HG02759 (cell line): ENCODE measurements around the gene SLC12A8.

Experiments used
- ATAC-seq: cut with Tn5 transposase; IDR thresholded peaks from one replicate; pipeline ENCODE4 v1.9.1; 2021; ENCODE audit warnings: mild to moderate bottlenecking, moderate library complexity; ENCODE audit not compliant: unreplicated experiment

The SLC12A8 gene

DNA sequence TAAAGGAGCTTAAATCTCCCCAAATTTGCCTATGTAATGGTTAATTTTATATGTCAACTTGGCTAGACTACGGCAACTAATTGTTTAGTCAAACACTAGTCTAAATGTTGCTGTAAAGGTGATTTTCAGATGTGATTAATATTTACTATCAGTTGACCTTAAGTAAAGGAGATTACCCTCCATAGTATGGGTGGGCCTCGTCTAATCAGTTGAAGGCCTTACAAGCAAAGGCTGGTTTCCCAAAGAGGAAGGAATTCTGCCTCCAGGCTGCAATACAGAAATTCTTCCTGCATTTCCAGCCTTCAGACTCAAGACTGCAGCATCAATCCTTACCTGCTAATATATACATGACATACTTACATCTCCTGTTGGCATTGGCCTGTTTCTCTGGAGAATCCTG lies 23.6 kb downstream of the SLC12A8 start:
- ATAC-seq = no peak

DNA sequence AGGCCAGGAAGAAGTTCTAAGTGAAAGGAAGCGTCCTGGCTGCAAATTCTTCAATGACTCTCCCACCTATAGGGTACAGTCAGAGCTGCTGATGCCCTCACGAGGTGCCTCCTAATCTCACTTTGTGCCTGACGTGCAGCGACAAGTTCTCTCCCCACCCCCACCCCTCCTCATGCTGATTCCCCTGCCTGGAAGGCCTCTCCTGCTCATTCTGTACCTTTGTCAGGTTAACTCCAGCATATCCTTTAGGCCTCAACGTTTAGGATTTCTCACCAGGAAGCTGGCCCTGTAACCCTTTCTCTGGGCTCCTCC lies 25.0 kb downstream of the SLC12A8 start:
- no peak for ATAC-seq

DNA sequence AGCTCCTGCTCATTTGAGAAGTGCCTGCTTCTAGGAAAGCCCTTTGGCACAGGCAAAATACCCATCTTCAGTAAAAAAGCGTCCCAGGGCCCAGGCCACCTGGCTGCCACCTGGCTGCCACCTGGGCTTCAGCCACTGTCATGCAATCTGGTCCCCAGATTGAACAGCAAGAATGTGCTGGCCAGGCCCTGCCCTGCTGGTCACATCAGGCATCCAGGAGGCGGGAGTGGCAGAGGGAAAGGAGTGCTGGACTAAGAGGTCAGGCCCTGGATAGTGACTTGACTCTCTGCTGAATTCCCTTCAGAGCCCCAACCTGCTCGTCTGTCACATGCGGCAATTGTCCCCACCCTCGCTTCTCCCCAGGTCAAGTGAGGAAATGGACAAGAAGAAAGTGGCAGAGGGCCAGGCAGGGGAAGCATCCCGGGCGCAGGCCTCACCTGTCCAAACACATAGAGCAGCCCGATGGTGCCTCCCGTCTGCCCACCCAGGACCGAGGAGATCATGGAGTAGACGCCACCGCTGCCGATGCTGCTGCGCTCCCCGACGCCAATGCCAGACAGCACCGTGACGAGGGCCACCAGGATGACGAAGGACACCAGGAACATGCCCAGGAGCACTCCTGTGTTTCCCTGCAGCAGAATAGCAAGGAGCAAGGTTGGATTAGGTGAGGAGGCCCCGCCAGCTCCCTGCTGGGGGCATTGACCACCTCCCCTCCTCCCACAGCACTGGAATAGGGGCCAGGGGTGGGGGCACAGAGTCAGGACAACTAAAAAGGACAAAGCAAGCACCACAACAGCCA lies 25.5 kb downstream of the SLC12A8 start:
- ATAC-seq = no peak

DNA sequence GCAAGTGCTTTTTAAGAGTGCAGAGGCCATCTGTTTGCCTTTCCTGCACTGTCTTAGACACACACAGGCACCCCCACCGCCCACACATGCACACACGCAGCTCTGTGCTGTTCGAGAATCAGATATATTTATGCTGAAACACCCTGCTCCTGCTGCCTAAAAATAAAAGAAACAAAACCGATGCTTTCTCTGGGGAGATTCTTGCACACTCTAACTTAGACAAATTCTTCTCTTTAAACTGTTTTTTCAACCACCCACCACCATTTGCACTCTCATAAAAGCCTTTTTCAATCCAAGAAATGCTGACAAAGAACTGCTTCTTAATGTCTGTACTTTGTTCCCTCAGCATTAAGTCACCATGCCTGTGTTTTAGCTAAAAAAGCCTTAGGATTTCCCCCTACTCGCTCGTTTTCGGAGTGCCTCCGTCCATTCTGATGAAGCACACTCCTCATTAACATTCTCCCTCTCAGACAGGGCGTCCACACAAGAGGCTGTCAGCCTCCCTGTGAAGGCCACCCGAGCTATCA lies 26.2 kb downstream of the SLC12A8 start:
- peak; percentile 86 for ATAC-seq

DNA sequence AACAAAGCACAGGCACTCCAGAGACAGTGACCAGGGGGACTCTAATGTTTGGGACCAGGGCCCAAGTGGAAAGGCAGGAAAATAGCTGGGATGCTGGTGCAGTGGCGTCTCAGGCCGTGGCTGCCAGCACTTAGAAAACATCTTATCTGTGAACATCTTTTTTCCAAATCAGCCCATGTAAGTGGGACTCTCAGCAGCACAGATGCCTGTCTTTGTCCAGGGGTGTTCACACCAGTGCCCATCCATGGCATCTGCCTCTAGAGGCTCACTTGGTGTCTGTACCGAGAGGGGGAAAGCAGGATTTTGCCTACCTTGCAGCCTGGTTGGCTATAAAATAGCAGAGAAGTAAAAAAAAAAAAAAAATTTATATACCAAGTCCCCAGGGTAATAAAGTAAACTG lies 26.7 kb downstream of the SLC12A8 start:
- no peak for ATAC-seq

DNA sequence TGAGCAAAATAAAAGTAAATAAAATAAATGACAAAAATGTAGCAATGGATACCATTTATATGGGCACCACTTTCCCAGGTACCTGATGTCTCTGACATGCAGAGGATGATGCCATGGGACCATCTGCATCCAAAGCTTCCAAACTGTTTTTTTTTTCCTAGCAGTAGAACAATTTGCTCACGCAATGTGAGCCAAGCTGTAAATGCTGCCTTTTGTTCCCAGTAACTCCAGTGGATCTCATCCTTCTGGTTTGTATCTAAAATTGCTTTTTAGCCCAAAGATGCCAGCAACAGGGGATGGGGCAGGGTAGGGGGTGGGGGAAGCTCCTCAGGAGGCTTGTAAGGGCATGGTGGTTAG lies 32.7 kb downstream of the SLC12A8 start:
- ATAC-seq = no peak

DNA sequence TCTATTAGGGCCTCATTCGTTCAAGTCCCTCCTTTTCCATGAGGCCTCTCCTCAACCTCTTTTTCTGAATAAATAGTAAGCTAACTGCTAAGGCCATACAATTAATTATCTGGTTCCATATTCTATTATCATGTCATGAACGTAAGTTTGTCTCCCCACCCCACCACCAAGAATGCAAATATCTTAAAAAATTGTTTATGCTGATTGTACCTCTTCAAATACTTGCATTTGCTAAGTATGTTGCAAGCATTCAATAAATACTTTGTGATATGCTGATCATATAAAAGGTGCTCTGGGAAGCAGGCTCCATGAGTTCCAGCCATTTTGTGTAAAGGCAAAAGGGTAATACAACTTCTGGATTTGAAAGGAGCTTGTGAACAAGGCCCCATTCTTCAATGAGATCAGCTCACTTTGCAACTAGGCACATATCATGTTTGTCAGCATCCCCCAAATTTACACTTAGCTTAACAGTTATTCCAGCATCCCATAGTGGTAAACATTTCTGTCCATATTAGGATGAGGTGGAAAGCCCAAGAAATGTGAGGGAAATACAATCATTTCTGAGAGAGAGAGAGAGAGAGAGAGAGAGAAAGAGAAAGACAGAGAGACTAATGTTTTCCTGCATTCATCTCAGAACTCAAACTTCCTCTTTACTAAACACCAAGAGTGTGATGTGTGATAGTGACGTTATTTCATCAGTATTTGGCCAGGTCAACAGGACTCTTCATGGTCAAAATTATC lies 33.2 kb downstream of the SLC12A8 start:
- no peak for ATAC-seq

DNA sequence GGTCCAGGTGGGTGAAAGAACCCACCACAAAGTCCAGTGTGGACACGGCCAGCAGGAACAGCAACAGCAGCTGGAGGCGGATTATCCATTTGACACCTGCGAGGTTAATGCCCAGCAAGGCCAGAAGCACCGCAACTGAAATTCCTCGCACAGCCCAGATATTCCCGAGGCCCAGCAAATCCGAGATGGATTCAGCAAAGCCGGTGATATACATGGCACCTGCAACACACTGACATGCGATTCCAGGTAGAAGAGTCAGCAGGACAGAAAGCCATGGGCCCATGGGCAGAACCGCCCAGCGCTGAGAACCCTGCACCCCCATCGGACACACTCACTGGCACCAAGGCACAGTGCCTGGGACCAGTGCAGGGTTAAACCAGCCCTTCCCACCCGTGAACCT lies 34.8 kb downstream of the SLC12A8 start:
- no peak for ATAC-seq

DNA sequence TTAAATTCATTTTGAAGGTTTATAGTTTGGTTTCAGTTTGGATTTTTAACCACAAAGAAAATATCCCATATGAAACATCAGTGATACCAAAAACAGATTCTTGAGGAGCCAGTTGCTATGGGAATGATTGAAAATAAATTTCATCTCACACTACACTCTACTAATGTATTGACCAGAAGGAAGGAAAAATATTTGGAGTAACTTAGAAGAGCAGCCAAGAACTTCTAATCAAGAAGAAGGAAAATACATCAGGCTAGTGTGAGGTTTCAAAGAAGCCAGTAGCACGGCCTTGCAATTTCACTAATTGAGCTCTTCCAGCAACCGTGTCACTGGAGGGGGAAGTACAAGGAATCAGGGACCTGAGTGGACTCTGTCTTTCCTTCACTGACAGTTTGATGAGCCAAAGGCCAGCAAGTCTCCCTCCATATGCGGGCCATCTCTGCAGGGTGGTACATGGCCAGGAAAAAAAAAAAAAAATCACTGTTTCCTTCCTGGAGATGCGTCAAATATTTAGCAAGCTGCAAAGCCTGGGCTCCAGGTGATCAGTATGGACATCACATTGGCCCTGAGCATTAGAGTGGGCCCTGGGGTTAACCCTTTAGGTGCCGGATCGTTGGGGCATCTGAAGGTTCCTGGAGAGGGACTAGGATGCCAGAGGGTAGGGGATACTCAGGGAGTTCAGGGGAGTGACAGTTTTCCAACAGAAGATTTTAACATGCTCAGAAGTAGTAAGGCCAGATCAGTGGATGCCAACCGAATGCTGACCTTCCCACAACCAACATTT lies 37.1 kb downstream of the SLC12A8 start:
- no peak for ATAC-seq

DNA sequence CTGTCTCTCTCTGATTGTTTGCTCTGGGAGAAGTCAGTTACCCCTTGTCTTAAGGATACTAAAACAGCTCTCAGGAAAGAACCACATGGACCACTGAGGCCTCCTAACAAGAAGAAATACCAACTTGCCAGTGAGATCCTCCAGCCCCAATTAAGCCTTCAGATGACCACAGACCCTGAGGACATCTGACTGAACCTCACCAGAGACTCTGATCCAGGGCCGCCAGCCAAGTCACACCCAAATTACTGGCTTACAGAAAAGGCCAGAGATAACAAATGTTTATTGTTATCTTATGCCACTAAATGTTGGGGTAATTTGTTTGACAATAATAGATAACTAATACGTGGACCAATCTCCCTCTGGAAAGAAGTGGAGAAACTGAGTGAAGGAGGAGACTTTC lies 40.2 kb downstream of the SLC12A8 start:
- ATAC-seq = no peak

DNA sequence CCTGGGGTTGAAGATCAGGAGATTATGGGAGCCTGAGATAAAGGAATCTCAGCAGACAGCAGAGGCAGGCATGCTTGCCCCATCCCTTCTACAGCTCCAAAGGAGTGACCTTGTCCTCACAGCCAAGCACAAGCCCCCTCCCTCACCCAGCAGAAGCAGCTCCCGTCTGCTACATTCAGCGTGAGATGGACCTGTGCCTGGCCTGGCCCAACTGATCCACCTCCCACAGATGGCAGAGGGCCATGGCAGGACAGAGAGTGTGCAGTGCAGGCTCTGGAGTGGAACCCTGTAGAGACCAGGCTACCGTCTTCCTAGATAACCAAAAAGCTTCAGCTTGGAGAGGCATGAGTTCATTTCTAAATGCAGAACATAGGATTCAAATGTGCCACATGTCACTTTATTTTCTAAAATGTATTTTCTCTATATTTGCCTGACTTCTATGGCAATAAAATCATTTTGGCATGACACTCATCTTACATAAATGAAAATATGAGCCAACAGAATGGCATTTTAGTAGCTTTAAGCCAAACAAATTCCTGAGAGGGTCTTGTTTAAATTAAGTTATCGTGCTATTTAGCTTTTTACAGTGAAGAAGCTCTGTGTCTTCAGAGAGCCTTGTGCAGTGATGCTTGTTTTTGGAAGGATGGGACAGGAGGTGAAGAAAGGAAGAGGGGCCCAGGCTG lies 43.7 kb downstream of the SLC12A8 start:
- ATAC-seq = no peak

DNA sequence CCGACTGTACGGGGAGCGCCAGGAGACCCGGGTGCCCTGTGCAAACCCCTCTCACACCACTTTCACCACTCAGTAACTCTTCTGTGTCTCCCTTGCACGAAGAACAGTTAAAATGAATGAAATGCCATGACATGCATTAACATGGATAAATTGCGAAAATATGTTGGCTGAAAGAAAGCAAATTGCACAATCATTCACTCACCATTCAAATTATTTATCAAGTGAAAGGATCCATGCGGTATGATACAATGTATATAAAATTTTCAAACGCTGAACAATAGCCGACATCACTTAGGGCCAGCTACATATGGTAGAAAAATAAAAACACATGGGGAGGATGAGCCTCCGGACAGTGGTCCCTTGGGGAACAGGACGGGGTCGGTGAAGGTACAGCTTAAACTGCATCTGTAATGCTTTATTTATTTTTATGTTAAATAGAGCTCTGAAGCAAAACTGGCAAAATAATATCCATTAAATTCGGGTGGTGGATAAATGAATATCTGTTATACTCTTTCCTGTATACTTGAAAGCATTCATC lies 45.9 kb downstream of the SLC12A8 start:
- ATAC-seq = no peak

DNA sequence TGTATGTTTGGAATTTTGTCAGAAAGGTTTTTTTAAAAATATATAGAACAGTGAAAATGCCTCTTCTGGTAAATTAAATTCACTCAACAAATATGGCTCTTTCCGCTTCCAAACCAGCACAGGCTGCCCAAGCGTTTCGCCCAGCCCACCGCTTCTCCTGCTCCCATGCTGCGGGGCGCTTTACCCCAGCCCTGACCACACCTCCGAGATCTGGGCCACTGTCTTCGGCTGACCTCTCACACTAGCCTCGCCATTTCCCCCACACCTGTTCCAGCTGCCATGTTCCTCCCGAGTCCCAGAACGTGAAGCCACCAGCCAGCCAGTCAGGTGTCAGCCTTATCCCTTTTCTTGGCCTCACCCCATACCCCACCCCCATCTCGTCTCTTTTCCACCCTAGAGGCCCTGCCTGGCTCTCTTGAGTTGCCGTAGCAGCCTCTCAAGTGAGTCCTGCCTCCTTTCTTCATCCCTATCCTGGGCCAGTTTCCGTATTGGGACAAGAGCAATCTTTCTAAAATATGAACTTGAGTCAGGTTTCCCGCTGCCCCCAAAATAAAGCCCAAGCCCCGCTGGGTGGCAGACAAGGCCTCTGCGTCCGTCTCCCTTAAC lies 46.5 kb downstream of the SLC12A8 start:
- ATAC-seq = no peak

DNA sequence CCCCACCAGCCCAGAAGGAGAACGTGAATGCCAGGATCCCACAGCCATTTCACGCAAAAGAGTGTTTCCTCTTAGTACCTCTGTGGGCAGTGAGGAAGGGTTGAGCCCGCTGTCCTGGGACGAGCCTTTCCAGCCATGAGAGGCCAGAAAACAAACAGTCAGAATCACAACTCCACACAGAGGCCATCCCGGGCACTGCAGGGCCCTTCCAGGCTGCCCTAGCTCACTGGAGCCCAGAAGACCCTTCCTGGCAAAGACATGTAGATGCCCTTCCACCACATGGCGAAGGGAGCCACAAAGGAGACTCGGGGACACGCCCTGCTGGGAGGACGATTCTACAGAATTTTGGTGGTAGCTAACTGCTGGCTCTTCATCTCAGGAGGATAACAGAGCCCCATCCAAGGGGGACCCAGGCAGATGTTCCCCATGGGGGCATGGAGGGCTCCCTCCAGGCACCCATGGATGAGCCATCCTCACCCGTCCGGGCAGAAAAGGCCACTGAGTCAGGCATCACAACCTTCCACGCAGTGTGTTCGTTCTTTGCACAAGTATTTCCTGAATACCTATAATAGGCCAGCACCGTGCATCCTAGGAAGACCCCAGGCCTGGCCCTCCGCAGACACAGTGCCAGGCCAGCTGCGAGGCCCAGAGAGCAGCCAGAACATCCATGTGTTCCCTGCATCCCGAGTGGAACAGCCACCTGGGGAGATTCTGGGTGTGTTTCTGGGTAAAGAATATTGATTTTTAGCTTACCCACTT lies 47.2 kb downstream of the SLC12A8 start:
- no peak for ATAC-seq

DNA sequence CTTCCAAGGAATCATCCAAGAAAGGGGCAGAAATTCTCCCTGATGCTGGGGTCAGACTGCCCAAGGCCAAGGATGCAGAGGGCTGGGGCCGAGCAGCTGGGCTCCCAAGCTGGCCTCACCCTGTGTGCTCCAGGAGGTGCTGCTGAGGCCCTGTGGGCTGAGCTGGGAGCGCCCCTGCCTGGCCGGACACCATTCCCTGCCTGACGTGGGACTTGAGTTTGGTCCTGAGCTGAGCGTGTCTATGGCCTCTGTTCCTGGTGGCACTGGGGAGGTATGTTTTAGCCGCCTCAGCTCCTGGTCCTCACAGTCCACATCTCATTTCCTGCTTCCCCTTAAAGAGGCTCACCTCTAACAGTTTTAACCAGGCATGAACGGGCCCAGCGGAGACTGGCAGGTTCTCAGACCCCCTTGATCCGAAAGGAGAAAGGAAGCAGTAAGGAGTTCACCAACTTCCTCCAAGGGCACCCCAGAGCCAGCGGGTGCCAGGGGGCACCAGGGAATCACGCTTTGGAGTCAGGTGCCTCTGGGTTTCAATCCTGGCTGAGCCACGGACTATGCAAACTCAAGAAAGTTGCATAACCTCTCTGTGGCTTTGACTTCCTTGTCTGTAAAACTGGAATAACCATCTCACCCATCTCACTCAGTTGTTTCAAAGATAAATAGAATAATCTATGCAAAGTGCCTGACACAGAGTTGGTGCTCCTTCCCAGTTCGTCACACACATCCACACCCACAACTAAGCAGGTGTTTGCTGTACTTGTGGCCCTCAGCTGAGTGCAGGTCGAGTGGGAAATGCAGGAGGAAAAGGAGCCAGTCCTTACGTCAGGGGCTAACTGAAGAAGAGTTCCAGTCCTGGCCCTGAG lies 48.6 kb downstream of the SLC12A8 start:
- no peak for ATAC-seq

DNA sequence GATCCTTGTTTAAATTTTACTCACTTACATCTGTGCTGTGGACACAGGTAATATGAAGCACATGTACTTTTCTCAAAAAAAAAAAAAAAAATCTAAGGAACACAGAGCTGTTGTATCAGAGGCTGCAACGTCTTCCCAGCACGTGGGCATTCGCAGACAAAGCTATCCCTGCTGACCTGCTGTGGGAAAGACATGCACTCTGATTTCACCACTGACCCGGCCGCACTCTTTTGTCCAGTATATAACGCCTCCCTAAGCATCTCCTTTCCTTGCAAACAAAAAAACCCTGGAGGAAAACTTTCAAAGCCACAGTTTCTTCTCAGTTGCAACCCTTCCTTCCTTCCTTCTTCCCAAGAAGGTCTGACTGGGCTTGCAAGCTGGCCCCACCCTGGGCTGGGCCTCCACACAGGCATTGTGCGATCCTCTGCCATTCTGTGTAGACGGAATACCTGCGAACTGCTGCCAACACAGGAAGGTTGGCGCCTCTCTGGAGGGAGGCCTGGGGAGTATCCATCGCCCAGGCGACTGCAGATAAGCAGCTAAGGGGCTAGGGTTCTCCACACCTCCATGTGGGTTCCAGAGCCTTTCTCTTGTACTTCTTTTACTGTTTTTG lies 50.8 kb downstream of the SLC12A8 start:
- no peak for ATAC-seq

DNA sequence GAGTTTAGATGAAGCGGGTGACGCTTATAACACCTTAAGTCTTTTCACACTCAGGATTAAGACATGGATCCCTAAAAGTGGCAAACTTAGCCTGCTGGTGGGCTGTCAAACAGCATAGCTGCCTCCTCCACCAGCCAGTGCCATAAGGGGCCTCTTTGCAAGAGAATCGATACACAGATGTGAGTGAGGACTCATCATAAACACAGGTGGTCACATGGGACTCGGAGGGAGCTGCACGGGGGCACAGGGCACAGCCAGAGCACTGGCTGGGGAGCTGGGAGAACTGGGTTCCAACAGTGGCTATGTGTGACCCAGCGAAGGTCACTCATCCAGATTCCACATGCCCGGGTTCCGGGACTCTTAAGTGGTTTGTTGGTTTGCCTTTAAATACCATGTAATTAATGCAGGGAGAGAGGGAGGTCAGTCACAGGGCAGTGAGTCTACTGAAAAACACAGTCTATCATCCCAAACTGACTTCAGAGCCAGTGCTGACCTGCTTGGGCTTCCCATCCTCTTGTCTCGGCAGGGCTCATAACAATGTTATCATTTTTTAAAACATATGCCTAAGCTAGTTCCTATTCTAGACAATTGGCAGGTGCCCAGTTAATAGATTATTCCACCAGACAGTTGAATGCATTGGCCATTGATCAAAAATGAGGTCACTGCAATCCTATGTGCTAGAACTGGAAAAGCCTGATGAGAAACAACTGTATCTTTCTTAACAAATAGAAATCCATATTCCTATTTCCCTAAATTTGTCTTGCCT lies 51.8 kb downstream of the SLC12A8 start:
- no peak for ATAC-seq

DNA sequence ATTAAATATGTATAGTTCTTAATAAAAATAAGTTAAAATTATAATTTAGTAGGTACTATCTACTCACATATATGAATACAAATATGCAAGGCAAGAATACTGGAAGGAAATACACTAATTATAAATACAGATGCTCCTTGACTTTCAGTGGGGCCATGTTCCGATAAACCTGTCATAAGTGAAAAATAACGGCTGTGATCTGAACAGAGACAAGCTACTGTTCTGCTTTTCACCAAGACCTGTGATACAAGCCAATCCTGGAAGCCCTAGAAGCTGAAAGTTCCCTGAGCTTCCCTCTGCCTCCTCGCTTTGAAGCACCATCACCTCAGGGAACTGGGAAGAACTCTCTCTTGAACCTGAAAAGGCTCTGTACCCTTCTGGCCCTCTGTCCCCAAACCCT lies 55.4 kb downstream of the SLC12A8 start:
- no peak for ATAC-seq
